Stimulated activated CD8-positive, alpha-beta memory T cell treated with anti-CD3 and anti-CD28 coated beads, Interleukin-4, amount 100 ng/mL, for 24 hours (primary cell): ENCODE data around the gene UQCRHL.
"Not testable (repeated sequence)": the region's sequence is repeated elsewhere in the genome, so short reads cannot be mapped to it uniquely, and the experiment has no call there.

Source experiments
- DNase-seq: peaks from one replicate; pipeline ENCODE4 v3.0.0-alpha.2; 2020; ENCODE audit warnings: low read depth

The UQCRHL gene

GRCh38 chr1:15835205-15835740, 27.8 kb upstream of the UQCRHL start:
- no peak for DNase-seq

GRCh38 chr1:15834406-15835204, 27.2 kb upstream of the UQCRHL start:
- peak; percentile 83 for DNase-seq

DNA sequence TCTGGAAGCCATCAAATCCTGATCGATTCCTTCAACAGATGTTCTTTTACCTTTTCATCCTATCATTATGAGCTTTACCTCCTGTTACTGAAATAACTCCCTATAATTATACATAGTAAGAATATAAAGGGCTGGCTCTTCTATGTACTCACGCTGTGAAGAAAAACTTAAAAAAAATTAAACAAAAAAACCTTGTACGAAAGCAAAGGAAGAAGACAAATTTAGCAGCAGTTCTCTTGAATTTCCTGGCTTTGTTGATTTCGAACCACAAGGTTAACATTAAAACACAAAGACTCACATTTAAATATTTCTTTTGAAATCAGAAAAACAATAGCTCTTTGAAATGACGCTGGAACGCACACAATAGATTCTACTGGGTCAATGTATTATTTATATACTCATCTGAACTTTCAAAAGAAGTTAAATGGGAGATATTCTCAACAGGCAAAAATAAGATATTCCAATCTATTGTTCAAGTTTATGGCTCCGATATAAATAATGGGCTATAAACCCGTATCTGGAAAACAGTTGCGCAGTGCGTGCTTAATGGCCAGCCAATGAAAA, 26.5 kb upstream of the UQCRHL start:
- no peak for DNase-seq

DNA sequence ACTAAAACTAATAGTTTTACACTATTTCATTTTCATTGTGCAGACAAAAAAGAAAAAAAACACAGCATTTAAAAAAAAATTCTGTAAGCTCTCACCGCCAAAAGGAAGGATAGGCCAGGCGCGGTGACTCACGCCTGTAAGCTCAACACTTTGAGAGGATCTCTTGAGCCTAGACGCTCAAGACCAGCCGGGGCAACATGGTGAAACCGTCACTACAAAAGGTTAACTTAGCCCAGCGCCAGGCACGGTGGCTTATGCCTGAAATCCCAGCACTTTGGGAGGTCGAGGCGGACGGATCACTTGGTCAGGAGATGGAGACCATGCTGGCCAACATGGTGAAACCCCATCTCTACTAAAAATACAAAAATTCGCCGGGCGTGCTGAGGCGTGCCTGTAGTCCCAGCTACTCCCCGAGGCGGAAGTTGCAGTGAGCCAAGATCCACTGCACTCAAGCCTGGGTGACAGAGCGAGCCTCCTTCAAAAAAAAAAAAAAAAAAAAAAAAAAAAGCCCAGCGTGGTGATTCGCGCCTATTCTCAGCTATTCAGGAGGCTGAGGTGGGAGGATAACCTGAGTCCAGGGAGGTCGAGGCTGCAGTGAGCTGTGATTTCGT, 25.7 kb upstream of the UQCRHL start:
- no peak for DNase-seq

GRCh38 chr1:15830258-15830657, 22.8 kb upstream of the UQCRHL start:
- no peak for DNase-seq

- DNase-seq: not testable (repeated sequence)
Observed at GRCh38 chr1:15828931-15829330, 21.5 kb upstream of the UQCRHL start.

- DNase-seq: not testable (repeated sequence)
Observed at GRCh38 chr1:15827567-15827966, 20.1 kb upstream of the UQCRHL start.

DNA sequence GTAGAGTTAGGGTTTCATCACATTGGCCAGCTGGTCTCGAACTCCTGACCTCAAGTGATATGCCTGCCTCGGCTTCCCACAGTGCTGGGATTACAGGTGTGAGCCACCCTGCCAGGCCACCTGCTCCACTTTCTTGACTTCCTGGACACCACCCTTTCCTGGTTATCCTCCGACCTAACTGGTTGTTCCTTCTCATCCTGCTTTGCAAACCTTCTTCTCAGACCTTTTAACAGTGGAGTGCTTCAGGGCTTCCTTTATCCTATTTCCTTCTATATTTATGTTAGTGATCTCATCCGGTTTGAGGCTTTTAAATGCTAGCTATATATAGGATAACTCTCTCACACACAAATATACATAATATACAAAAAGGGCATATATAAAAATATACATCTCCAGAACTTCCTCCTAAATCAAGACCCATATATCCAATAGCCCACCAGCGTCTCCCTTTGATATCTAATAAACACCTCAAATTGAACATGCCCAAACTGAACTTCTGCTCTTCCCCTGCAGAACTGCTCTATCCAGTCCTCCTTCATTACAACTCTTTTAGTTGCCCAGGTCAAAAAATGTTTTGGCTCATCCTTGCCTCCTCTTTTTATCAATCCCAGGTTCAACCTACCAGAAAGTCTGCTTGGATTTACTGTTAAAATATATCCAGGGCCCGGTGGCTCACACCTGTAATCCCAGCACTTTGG, 19.5 kb upstream of the UQCRHL start:
- DNase-seq: no peak

DNA sequence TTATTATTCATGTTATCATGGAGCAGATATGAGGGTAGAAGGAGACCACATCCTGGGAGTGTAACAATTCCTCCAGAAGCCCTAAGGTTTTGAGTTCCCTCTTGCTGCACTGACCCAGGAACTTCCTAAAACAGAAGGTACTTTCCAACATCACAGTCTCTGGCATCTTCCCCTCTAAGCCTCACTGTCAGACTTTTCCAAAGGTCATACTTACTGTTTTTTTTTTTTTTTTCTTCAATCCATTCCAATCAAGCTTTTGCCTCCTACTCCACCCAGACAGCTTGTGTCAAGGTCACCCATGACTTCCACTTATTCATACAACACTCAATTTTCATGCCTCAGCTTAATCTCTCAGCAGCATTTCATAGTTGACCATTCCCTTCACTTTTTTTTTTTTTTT, 18.4 kb upstream of the UQCRHL start:
- no peak for DNase-seq

GRCh38 chr1:15820478-15820877, 13.0 kb upstream of the UQCRHL start:
- DNase-seq: no peak

DNA sequence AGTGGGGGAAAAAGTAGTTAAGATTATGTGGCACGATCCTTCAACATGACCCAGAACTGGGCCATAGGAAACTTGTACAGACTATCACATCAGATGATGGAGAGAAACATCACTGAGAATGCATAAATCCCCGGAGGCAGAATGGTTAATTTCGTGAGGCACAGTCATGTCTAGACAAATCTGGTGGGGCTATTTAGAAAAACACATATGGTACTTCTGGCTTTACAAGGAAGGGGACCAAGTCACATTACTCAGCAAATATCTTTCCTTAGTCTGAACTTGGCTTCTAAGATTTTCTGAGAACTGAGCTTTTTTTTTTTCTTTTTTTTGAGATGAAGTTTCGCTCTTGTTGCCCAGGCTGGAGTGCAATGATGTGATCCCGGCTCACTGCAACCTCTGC, 9.2 kb upstream of the UQCRHL start:
- no peak for DNase-seq

- DNase-seq: no peak
Observed at GRCh38 chr1:15810073-15810472, 2.6 kb upstream of the UQCRHL start.

GRCh38 chr1:15808955-15809354, 1.5 kb upstream of the UQCRHL start:
- DNase-seq: no peak

- DNase-seq: no peak
Observed at GRCh38 chr1:15807121-15807520, 328 bp downstream of the UQCRHL start.

GRCh38 chr1:15804060-15804459, 3.4 kb downstream of the UQCRHL start:
- DNase-seq: no peak

DNA sequence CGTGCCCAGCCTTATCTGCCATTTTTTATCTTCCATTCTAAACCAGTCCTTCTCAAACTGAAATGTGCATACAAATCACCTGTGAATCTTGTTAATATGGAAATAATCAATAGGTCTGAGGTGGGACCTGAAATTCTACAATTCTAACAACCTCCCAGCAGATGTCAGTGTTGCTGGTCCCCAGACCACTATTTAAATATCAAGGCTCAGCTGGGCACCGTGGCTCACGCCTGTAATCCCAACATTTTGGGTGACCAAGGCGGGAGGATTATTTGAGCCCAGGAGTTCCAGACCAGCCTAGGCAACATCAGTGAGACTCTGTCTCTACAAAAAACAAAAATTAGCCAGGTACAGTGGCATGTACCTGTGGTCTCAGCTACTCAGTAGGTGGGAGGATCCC, 4.1 kb downstream of the UQCRHL start:
- no peak for DNase-seq

- no peak for DNase-seq
Observed at GRCh38 chr1:15802234-15802965, 5.0 kb downstream of the UQCRHL start.

- no peak for DNase-seq
Observed at GRCh38 chr1:15799928-15800835, 7.3 kb downstream of the UQCRHL start.

- DNase-seq: no peak
Observed at GRCh38 chr1:15799004-15799867, 8.2 kb downstream of the UQCRHL start.
